Small intestine (tissue), 7 donors: ENCODE data around the gene SEC23A. TPM values are rescaled to one million over a fixed set of nuclear protein-coding genes. Genes with fewer than 3 reads are reported as not detected.

Experiments used
- DNase-seq, 2 donors: peaks; one replicate each; pipeline versions ENCODE4 v3.0.0 to v3.0.0-alpha.2; 2013
- FAIRE-seq: peaks from 2 replicates; lab custom pipeline; 2012; peaks lifted over from hg19 to GRCh38; lab: Jason Lieb, UNC
- H3K27ac ChIP-seq, 3 donors: one replicate each; pipeline ENCODE4 v1.5.1; 2013; ENCODE audit warnings: low read length in 2 of 3, mild to moderate bottlenecking in 2 of 3, control low read depth in 1 of 3, inconsistent platforms in 1 of 3, low read depth in 1 of 3, moderate library complexity in 1 of 3
- H3K27me3 ChIP-seq, 3 donors: one replicate each; pipeline ENCODE4 v1.6.1; 2013; ENCODE audit warnings: low read length in 3 of 3, inconsistent platforms in 1 of 3; ENCODE audit not compliant: control insufficient read depth in 3 of 3, insufficient read depth in 3 of 3
- H3K36me3 ChIP-seq, 3 donors: one replicate each; pipeline ENCODE4 v1.6.1; 2013; ENCODE audit warnings: low read length in 3 of 3, inconsistent platforms in 1 of 3, low read depth in 1 of 3, mild to moderate bottlenecking in 1 of 3, moderate library complexity in 1 of 3; ENCODE audit not compliant: control insufficient read depth in 3 of 3, insufficient read depth in 2 of 3
- H3K4me1 ChIP-seq, 3 donors: one replicate each; pipeline ENCODE4 v1.6.1; 2013; ENCODE audit warnings: low read length in 2 of 3, inconsistent platforms in 1 of 3, low read depth in 1 of 3, mild to moderate bottlenecking in 1 of 3, moderate library complexity in 1 of 3; ENCODE audit not compliant: control insufficient read depth in 3 of 3, insufficient read depth in 2 of 3
- H3K4me3 ChIP-seq, 3 donors: one replicate each; pipeline ENCODE4 v1.5.1; 2013; ENCODE audit warnings: low read length in 3 of 3, control low read depth in 1 of 3, inconsistent platforms in 1 of 3, low read depth in 1 of 3, mild to moderate bottlenecking in 1 of 3, moderate library complexity in 1 of 3
- H3K9me3 ChIP-seq, 2 donors: one replicate each; pipeline ENCODE4 v1.6.1; 2013; ENCODE audit warnings: low read depth in 1 of 2, low read length in 1 of 2; ENCODE audit not compliant: control insufficient read depth in 2 of 2, insufficient read depth in 1 of 2
- whole genome bisulfite sequencing, 3 donors: extraction: QIAGEN DNeasy Blood & Tissue Kit; methylation state at CpG; one replicate each; pipeline ENCODE4 v1.1.7; 2013; 5-methylcytosine and 5-hydroxymethylcytosine counted together
- polyA plus RNA-seq, 4 donors: library from polyadenylated mRNA; stranded (reverse) in 3 of 4; unstranded in 1 of 4; fragments of 200-250 nt in 3 of 4; fragments of 120-200 nt in 1 of 4; gene quantifications; one replicate each; pipeline versions ENCODE4 v1.2.1 to v1.2.3, GENCODE V29; 2013
- donor health status: healthy with polysubstance abuse.
- donor health status: control.
- donor health status: control.
- donor health status: Bipolar disorder and iron deficiency.
- donor health status: healthy.

SEC23A gene
- polyA plus RNA-seq, 4 donors, result 26.9 to 96.9 (median 78.1) TPM

GRCh38 chr14:38987781-38988180 lies 115.3 kb downstream of the SEC23A start:
- no peak overlapping the region for H3K4me3 ChIP-seq
- 83 to 89% (median 87%) methylated on average over 2 of the region's 2 CpGs for WGBS, 3 donors
- H3K27me3 ChIP-seq, result no peaks in the 10 kb centered on the region
- no peak overlapping the region for H3K27ac ChIP-seq
- no peaks in the 10 kb centered on the region for H3K36me3 ChIP-seq
- peaks cover 0 to 5% of the 10 kb centered on the region in 2 donors for H3K9me3 ChIP-seq
- FAIRE-seq, result no peak
- no peak for DNase-seq
- H3K4me1 ChIP-seq, result no peaks in the 10 kb centered on the region

DNA sequence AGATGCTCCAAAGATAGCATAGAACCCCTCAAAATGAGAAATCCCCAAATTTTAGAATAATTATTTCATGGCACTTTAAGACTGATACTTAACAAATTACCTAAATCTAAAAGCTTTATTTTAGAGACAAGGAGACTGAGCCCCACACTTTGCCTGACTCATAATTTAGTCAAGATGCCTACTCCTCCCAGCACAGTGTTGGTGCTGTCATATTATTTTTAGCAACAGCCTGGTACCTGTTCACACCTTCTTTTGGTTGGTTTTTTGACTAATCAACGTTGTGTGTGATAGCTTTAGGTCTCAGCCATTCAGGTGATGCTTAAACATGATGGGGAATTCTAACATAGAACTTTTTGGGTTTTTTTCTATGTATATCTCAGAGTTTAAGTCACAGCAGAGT lies 120.2 kb downstream of the SEC23A start:
- WGBS, 3 donors, result 0% methylated on average over 1 of the region's 1 CpG
- no peak overlapping the region for H3K27ac ChIP-seq
- H3K9me3 ChIP-seq, result peaks cover 0 to 3% of the 10 kb centered on the region in 2 donors
- DNase-seq (no peak), FAIRE-seq (no peak)
- H3K4me3 ChIP-seq, result no peak overlapping the region
- H3K4me1 ChIP-seq, result no peaks in the 10 kb centered on the region
- no peaks in the 10 kb centered on the region for H3K36me3 ChIP-seq
- H3K27me3 ChIP-seq, result no peaks in the 10 kb centered on the region

DNA sequence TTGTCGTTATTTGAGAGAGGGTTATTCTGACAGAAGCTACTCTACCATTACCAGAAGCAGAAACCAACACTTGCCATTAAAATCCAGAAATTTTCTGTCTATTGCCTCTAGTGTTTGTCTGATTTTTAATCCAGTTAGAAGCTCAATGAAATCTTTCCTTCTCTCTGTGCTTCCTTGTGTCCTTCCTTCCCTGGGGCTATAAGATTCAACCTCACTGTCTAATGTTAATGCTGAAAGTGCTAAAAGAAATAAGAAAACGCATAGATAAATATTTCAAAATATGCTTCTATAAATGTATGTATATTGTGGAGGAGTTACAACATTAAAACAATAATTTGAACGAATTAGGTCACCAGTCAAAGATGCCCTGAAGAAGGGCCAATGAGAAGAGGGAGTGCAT lies 120.8 kb downstream of the SEC23A start:
- Histone ChIP-seq H3K4me3 (no peak overlapping the region), H3K27me3 (no peaks in the 10 kb centered on the region), H3K9me3 (peaks cover 0 to 3% of the 10 kb centered on the region in 2 donors), H3K27ac (no peak overlapping the region), H3K4me1 (no peaks in the 10 kb centered on the region), H3K36me3 (no peaks in the 10 kb centered on the region)
- FAIRE-seq (no peak), DNase-seq (no peak)
- 60 to 70% (median 67%) methylated on average over 3 of the region's 3 CpGs for WGBS, 3 donors

Other genes with a start within 250 kb of the SEC23A start
- gene GEMIN2, start 11.1 kb upstream of the SEC23A start, polyA plus RNA-seq, result 10 to 100 TPM in 2 of 4 donors, 1 to 10 TPM in 2; 4.6 to 13.8 (median 9.4) TPM
- 10 to 100 TPM; 10.8 to 19.7 (median 12.2) TPM for gene TRAPPC6B, start 67.1 kb upstream of the SEC23A start, polyA plus RNA-seq
- 100 to 1,000 TPM in 1 of 4 donors, 10 to 100 TPM in 3; 21.1 to 129 (median 29.2) TPM for gene PNN, start 72.0 kb upstream of the SEC23A start, polyA plus RNA-seq
- 100 to 1,000 TPM in 3 of 4 donors, 10 to 100 TPM in 1; 55.3 to 264 (median 210) TPM for gene MIA2, start 130.7 kb upstream of the SEC23A start, polyA plus RNA-seq